CD14-positive monocyte (primary cell): ENCODE data around the gene BNC2. TPM values are rescaled to one million over a fixed set of nuclear protein-coding genes. Genes with fewer than 3 reads are reported as not detected.

Experiments used
- DNase-seq, 3 donors: peaks; one replicate each; pipeline ENCODE4 v3.0.0-alpha.2; 2011 to 2022
- H2AFZ ChIP-seq: 2 replicates; pipeline ENCODE4 v1.6.0; 2012; ENCODE audit warnings: mild to moderate bottlenecking, low read depth, low read length, inconsistent platforms; ENCODE audit not compliant: insufficient read depth, poor library complexity, severe bottlenecking
- H3K27ac ChIP-seq, 2 donors: 1 replicate in 1 of 2; 2 replicates in 1 of 2; pipeline ENCODE4 v1.5.1; 2012 to 2013; ENCODE audit warnings: low read length in 2 of 2, control low read depth in 1 of 2, inconsistent platforms in 1 of 2, low read depth in 1 of 2, mild to moderate bottlenecking in 1 of 2
- H3K27me3 ChIP-seq, 2 donors: one replicate each; pipeline versions ENCODE4 v1.6.0 to v1.6.1; 2011 to 2013; ENCODE audit warnings: low read length in 2 of 2; ENCODE audit not compliant: control insufficient read depth in 2 of 2, insufficient read depth in 2 of 2
- H3K36me3 ChIP-seq, 2 donors: replicated peaks in 1 of 2; 1 replicate in 1 of 2; 2 replicates in 1 of 2; pipeline versions ENCODE4 v1.5.1 to v1.6.1; 2012 to 2013; ENCODE audit warnings: low read length in 2 of 2, control low read depth in 1 of 2, inconsistent platforms in 1 of 2, mild to moderate bottlenecking in 1 of 2; ENCODE audit not compliant: insufficient read depth in 2 of 2, control insufficient read depth in 1 of 2
- H3K4me1 ChIP-seq, 2 donors: 1 replicate in 1 of 2; 2 replicates in 1 of 2; pipeline versions ENCODE4 v1.5.1 to v1.6.1; 2012 to 2013; ENCODE audit warnings: low read length in 2 of 2, control low read depth in 1 of 2, inconsistent platforms in 1 of 2, mild to moderate bottlenecking in 1 of 2, moderate library complexity in 1 of 2; ENCODE audit not compliant: insufficient read depth in 2 of 2, control insufficient read depth in 1 of 2
- H3K4me2 ChIP-seq: replicated peaks from 2 replicates; pipeline ENCODE3; 2012; ENCODE audit warnings: low read length, moderate library complexity, mild to moderate bottlenecking; ENCODE audit not compliant: poor library complexity, severe bottlenecking; ENCODE audit errors: extremely low read depth
- H3K4me3 ChIP-seq, 3 experiments: fragments of 200-600 bp in 1 of 3; sonication (generic) in 1 of 3; replicated peaks in 1 of 3; 1 replicate in 2 of 3; 2 replicates in 1 of 3; pipeline ENCODE4 v1.5.1; 2011 to 2013; ENCODE audit warnings: low read length in 3 of 3, mild to moderate bottlenecking in 3 of 3, control low read depth in 2 of 3, low read depth in 2 of 3, inconsistent platforms in 1 of 3, moderate library complexity in 1 of 3
- H3K79me2 ChIP-seq: 2 replicates; pipeline ENCODE4 v1.6.0; 2012; ENCODE audit warnings: mild to moderate bottlenecking, control low read depth, inconsistent platforms, low read length, moderate library complexity; ENCODE audit not compliant: insufficient read depth
- H3K9ac ChIP-seq: 2 replicates; pipeline ENCODE4 v1.6.0; 2017; ENCODE audit warnings: low read length, mild to moderate bottlenecking; ENCODE audit not compliant: insufficient read depth, poor library complexity, severe bottlenecking
- H3K9me3 ChIP-seq, 2 donors: replicated peaks in 1 of 2; 1 replicate in 1 of 2; 2 replicates in 1 of 2; pipeline versions ENCODE4 v1.5.1 to v1.6.1; 2012 to 2013; ENCODE audit warnings: low read length in 2 of 2, control low read depth in 1 of 2; ENCODE audit not compliant: control insufficient read depth in 1 of 2, insufficient read depth in 1 of 2
- H4K20me1 ChIP-seq: 2 replicates; pipeline ENCODE4 v1.6.0; 2012; ENCODE audit warnings: mild to moderate bottlenecking, low read length, control low read depth, moderate library complexity; ENCODE audit not compliant: insufficient read depth
- H3K27ac Mint-ChIP-seq, 7 donors: one replicate each; pipeline ENCODE4 v1.8.0; 2020; ENCODE audit warnings: mild to moderate bottlenecking in 7 of 7, mixed read lengths in 7 of 7, moderate library complexity in 6 of 7, inconsistent platforms in 2 of 7
- H3K27me3 Mint-ChIP-seq, 3 donors: one replicate each; pipeline ENCODE4 v1.8.0; 2021 to 2022; ENCODE audit warnings: low read depth in 3 of 3, mild to moderate bottlenecking in 3 of 3, mixed read lengths in 3 of 3, moderate library complexity in 3 of 3, inconsistent platforms in 1 of 3
- H3K36me3 Mint-ChIP-seq, 2 donors: one replicate each; pipeline ENCODE4 v1.8.0; 2020; ENCODE audit warnings: mixed read lengths in 2 of 2, inconsistent platforms in 1 of 2, mild to moderate bottlenecking in 1 of 2
- H3K4me1 Mint-ChIP-seq: one replicate; pipeline ENCODE4 v1.8.0; 2020; ENCODE audit warnings: mild to moderate bottlenecking, mixed read lengths
- H3K4me3 Mint-ChIP-seq, 2 donors: one replicate each; pipeline ENCODE4 v1.8.0; 2020; ENCODE audit warnings: mild to moderate bottlenecking in 2 of 2, mixed read lengths in 2 of 2, moderate library complexity in 1 of 2
- H3K9me3 Mint-ChIP-seq, 7 donors: one replicate each; pipeline ENCODE4 v1.8.0; 2020 to 2022; ENCODE audit warnings: mixed read lengths in 7 of 7, mild to moderate bottlenecking in 6 of 7, moderate library complexity in 6 of 7, inconsistent platforms in 2 of 7
- WGBS: methylation state at CpG from one replicate; pipeline ENCODE4 v1.1.5; 2013; ENCODE audit warnings: missing lambda C conversion rate; ENCODE audit not compliant: insufficient coverage; 5-methylcytosine and 5-hydroxymethylcytosine counted together
- intact Hi-C, 2 donors: fragments of 100-400 bp; cut with micrococcal nuclease; formaldehyde crosslinking; loops; one replicate each; pipeline versions ENCODE4 v1.15.0 to v1.15.1; 2023
- polyA plus RNA-seq, 3 donors: library from polyadenylated mRNA; depleted of rRNA in 1 of 3; unstranded in 2 of 3; stranded (reverse) in 1 of 3; fragments of 300-500 nt in 2 of 3; fragments of >200 nt in 1 of 3; fragmentation: Illumina TruSeq in 2 of 3; gene quantifications; 1 replicate in 2 of 3; 2 replicates in 1 of 3; pipeline ENCODE4 v1.2.3, GENCODE V29; 2012 to 2021
- TF ChIP-seq, protein P1 (sequence below): fragments of 200-600 bp; IDR thresholded peaks from one replicate; pipeline ENCODE4 v1.8.0; 2022; ENCODE audit warnings: antibody characterized with exemption, mild to moderate bottlenecking

BNC2 gene
- polyA plus RNA-seq, 3 donors: 0.01 TPM; not detected in 2

DNA sequence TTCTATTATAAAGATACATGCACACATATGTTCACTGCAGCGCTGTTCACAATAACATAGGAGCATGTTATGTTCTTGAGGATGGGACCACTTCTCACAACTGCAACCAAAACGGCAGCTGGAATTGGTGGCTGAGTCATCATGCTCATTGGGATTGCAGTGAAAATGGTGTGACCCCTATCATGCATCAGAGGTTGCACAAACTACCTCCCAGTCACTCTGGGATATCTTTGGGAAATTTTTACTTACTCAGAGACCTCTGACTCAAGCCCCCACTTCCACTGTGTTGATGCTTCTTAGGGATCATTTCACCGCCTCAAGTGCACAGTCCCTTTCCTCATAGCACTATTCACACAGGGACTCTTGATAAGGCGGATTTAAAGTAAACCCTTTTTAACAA, 474.1 kb downstream of the BNC2 start:
- Histone ChIP-seq H3K27me3 (no peaks in the 10 kb centered on the region), H2AFZ (no peak overlapping the region), H3K4me2 (no peak overlapping the region), H3K36me3 (no peaks in the 10 kb centered on the region), H3K4me1 (peaks cover 3 to 13% of the 10 kb centered on the region in 2 donors), H3K9me3 (peaks cover 7 to 22% of the 10 kb centered on the region in 2 donors), H3K79me2 (no peaks in the 10 kb centered on the region), H4K20me1 (no peaks in the 10 kb centered on the region), H3K27ac (no peak overlapping the region), H3K9ac (no peak overlapping the region), H3K4me3 (no peak overlapping the region)
- DNase-seq: peak in 1 of 3 donors; percentile 45
- Mint-ChIP-seq H3K4me3 (no peak overlapping the region), H3K27ac (no peak overlapping the region), H3K9me3 (peaks cover 4 to 14% (median 8%) of the 10 kb centered on the region in 7 donors), H3K4me1 (peaks cover 9% of the 10 kb centered on the region), H3K36me3 (no peaks in the 10 kb centered on the region), H3K27me3 (peaks cover 0 to 5% (median 3%) of the 10 kb centered on the region in 3 donors)
- TF ChIP-seq, protein P1, sequence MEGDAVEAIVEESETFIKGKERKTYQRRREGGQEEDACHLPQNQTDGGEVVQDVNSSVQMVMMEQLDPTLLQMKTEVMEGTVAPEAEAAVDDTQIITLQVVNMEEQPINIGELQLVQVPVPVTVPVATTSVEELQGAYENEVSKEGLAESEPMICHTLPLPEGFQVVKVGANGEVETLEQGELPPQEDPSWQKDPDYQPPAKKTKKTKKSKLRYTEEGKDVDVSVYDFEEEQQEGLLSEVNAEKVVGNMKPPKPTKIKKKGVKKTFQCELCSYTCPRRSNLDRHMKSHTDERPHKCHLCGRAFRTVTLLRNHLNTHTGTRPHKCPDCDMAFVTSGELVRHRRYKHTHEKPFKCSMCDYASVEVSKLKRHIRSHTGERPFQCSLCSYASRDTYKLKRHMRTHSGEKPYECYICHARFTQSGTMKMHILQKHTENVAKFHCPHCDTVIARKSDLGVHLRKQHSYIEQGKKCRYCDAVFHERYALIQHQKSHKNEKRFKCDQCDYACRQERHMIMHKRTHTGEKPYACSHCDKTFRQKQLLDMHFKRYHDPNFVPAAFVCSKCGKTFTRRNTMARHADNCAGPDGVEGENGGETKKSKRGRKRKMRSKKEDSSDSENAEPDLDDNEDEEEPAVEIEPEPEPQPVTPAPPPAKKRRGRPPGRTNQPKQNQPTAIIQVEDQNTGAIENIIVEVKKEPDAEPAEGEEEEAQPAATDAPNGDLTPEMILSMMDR: no peak
- WGBS: no CpG with 5 or more reads among the region's 4 CpGs
- intact Hi-C loops: no loop called here

DNA sequence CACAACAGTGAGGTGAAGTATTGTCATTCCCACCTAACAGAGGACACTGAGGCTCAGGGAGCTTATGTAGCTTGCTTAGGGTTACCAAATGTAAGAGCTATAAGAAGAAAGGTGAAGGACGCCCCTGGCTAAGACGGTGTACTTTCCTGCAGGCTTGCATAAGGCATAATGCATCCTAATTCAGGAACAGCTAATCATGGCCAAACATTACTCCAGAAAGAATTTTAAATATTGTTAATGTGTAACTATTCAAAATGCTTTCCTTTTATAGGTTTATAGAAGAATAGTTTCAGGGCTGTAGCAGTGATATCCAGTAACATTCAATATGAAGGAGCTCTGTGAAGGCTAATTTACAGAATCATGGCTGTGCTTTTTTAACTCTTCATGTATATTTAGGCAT, 479.1 kb downstream of the BNC2 start:
- no peaks in the 10 kb centered on the region for H4K20me1 ChIP-seq
- TF ChIP-seq, protein P1: no peak
- no peaks in the 10 kb centered on the region for H3K4me1 Mint-ChIP-seq
- DNase-seq: no peak
- no CpG with 5 or more reads among the region's 2 CpGs for WGBS
- H3K9me3 Mint-ChIP-seq: peaks cover 4 to 21% (median 10%) of the 10 kb centered on the region in 7 donors
- intact Hi-C loops: no loop called here
- no peak overlapping the region for H3K27ac Mint-ChIP-seq
- peaks cover 2 to 3% (median 3%) of the 10 kb centered on the region in 3 donors for H3K27me3 Mint-ChIP-seq
- H3K9me3 ChIP-seq: peaks cover 7 to 25% of the 10 kb centered on the region in 2 donors
- H3K9ac ChIP-seq: no peak overlapping the region
- no peak overlapping the region for H3K4me3 Mint-ChIP-seq
- no peaks in the 10 kb centered on the region for H3K36me3 ChIP-seq
- no peak overlapping the region for H3K27ac ChIP-seq
- no peak overlapping the region for H3K4me2 ChIP-seq
- no peaks in the 10 kb centered on the region for H3K36me3 Mint-ChIP-seq
- no peak overlapping the region for H2AFZ ChIP-seq
- no peaks in the 10 kb centered on the region for H3K27me3 ChIP-seq
- no peak overlapping the region for H3K4me3 ChIP-seq
- H3K79me2 ChIP-seq: no peaks in the 10 kb centered on the region
- H3K4me1 ChIP-seq: no peaks in the 10 kb centered on the region
